Hematopoietic multipotent progenitor cell treated with erythropoietin and hydrocortisone succinate and interleukin-3 and kit ligand, for 8 days (in vitro differentiated cells): ENCODE measurements around the gene ADAM8.
"Not testable (repeated sequence)": the region's sequence is repeated elsewhere in the genome, so short reads cannot be mapped to it uniquely, and the experiment has no call there.

ENCODE experiments used
- DNase-seq: peaks from one replicate; pipeline ENCODE4 v3.0.0-alpha.2; 2015

The ADAM8 gene

DNA sequence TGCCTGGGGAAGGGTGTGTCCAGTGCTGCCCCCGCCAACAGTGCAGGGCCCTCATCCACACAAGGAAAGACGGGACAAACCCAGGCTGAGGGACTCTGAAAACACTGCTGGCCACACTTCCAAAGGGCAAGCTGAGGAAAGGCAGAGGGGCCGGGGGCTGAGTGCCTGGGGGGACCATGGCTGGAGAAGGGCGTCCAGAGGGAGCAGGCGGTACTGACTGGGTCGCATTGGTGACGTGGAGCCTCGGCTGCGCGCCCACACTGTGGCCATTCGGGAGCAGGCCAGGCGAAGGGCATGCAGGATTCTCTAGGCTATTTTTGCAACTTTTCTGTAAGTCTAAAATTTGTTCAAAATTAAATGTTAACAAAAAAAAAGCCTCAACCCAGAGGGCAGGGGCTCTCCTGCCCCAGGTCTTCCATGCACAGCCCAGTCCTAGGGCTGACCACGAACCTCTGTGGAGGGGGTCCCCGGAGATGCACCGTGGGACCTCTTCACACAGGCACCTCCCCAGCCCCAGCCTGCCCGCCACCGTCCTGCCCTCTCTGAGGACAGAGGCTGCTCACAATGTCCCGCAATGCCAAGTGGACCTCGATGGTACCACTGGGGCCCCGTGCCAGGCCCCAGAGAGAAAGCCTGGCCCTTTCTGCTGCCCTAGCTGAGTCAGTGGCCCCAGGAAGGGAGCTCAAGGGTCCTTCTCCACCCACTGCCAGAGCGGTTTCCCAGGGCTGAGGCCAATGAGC is 10.4 kb downstream of the ADAM8 start:
- no peak for DNase-seq

DNA sequence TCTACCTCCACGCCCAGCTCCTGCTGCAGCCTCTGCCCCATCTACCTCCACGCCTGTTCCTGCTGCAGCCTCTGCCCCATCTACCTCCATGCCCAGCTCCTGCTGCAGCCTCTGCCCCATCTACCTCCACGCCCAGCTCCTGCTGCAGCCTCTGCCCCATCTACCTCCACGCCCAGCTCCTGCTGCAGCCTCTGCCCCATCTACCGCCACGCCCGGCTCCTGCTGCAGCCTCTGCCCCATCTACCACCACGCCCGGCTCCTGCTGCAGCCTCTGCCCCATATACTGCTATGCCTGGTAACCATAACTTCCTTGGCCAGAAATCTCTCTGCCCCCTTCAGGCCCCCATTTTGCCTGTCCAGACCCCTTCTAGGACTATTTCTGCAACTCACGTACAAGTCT is 11.6 kb downstream of the ADAM8 start:
- DNase-seq, result not testable (repeated sequence)

DNA sequence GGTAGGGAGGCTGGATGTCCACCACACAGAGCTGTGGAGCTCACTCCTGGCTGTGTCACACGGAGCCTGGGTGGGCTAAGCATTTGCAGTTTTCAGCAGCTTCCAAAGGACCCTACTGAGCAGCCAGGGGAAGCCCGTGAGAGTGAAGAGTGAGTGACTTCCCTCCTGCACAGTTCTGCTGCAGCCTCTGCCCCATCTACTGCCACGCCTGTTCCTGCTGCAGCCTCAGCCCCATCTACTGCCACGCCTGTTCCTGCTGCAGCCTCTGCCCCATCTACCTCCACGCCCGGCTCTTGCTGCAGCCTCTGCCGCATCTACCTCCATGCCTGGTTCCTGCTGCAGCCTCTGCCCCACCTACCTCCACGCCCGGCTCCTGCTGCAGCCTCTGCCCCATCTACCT is 12.2 kb downstream of the ADAM8 start:
- no peak for DNase-seq

DNA sequence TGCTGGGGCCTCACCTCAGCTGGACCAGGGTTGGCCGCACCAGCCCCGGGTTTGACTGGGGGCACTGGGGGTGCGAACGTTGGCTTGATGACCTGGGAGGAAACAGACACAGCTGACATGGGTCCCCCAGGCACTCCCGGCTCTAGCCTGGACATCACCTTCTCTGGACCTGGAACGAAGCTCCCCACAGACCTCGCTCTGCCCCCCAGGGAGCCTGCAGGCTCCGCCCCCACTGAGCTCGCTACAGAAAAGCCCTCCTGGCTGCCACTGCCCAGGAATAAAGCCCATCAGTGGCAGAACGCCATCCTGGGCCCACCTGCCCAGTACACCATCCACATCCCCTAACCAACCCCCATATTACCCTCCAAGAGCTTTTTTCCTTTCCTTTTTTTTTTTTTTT is 13.0 kb downstream of the ADAM8 start:
- DNase-seq, result no peak

DNA sequence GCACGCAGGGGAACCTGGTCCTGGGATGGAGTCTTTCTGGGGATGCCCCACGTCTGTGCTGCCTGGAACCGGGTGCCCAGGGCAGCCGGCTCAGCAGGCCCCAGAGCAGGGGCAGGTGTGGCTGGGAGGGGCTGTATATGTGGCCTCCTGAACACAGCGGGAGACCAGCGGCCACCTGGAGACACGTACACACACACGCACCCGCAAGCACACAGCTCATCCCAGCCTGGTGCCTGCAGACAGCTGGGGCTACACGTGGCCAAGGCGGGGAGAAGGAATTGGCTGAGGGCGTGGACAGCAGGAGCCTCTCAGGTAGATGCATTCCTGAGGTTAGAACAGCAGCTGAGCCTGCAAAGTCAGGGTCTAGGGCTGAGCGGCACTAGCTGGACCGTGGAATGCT is 14.0 kb downstream of the ADAM8 start:
- DNase-seq, result no peak

DNA sequence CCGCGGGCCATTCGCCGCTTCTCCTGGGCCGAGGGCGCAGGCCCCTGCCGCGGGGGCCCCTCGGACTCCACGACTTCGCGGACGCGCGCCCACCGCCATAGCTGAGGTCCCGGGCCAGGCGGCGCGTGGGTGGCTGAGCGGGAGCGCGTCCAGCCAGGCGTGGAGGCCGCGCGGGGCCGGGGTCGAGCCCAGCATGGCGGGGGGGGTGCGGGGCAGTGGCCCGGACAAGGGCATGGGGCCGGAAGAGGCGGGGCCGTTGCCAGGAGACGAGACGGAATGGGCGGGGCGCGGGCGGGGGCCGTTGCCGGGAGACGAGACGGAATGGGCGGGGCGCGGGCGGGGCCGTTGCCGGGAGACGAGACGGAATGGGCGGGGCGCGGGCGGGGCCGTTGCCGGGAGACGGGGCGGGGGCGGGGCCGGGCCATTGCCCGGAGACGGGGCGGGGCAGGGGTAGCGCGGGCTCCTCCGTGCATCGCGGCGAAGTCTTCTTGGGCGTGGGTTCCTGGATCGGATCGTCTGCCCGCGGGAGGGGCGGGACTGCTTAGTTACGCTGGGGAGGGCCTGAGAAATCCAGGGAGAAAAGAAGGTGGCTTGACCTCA is 14.8 kb downstream of the ADAM8 start:
- DNase-seq, result peak; percentile 86

DNA sequence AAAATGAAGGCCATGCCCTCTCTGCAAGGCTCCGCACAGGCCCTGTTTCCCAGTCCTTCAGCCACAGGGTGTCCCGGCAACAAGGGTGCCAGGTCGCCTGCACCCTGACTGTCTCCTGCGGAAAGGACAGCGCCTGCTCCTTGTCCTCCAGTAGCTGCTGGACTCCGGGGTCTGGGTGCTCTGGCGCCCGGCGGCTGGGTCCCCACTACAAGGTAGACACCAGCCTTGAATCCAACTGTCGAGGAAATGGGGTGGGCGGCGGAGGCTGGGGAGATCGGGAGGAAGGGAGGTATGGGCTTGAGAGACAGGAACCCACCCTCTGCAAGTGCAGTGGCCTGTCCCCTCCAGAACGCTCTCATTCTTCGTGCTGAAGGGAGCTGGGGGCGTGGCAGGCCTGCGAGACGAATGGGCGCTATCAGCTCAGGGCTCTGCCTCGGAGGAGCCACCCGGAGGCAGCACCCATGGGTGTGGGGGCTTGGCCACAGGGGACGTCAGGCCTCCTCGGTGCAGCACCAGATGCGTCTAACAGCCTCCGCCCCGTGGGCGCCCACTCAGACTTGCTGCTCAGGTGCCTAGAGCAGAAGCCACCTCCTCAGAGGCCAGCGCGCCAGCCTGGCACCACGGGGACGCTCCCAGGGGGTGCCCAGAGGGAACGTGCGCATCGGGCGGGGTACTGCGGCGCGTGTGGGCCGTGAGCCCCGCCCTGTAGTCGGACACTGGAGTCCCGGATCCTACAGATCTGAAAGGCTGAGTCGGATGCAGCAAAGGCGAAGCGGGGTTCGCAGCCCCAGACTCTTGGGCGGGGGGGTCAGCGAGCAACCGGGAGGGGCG is 15.6 kb downstream of the ADAM8 start:
- DNase-seq, result peak; percentile 75

DNA sequence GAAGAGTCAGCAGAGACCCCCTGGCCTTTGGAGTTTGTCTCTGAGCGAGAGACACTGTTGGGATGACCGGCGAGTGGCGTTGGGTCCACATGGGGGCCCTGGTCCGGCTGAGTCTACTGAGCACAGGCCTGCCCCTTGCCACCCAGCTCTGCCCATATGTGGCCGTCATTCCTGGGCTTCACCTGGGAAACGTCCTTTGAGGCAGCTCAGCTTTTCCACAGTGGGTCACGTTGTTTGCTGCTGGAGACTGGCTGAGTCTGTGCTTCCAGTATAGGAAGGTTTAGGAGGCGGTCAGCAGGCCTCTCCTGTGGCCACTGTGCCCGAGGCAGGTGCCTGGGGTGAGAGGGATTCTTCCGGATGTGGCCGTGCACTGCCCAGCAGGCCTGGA is 17.1 kb downstream of the ADAM8 start:
- DNase-seq, result no peak

DNA sequence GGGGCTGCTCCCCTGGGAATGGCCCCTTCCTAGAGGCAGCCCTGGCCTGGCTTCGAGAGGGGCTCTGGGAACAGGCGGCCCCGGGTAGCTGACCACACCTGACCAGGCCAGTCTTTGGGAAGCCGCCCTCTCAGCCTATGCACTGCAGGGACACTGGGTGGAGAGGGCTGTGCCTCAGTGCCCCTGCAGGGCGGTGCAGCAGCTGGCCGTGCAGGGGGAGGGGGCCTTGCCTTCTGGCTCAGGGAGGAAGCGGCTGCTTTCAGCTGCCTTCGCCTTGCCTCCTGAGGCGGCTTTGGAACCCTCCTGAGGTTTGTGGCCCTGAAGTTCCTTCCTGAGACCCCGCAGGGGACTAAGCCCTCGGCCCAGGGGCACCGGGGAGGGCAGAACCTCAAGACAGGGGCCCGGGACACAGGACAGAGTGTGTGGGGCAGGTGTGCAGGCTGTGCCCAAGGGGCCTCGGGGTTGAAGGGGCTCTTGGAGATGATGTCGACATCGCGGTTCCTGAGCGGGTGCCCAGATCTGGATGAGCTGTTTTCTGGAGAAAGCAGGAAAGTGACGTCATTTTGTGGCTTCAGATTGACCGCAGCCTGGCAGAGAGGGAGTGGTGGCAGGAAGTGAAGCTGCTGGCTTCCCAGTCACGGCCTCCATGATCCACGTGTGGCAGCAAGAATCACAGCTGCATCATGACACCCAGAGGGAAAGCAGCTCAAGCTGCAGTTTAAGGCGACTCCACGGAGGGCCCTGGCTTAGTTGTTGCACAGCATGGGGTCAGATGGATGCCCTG is 17.7 kb downstream of the ADAM8 start:
- DNase-seq, result peak; percentile 84

DNA sequence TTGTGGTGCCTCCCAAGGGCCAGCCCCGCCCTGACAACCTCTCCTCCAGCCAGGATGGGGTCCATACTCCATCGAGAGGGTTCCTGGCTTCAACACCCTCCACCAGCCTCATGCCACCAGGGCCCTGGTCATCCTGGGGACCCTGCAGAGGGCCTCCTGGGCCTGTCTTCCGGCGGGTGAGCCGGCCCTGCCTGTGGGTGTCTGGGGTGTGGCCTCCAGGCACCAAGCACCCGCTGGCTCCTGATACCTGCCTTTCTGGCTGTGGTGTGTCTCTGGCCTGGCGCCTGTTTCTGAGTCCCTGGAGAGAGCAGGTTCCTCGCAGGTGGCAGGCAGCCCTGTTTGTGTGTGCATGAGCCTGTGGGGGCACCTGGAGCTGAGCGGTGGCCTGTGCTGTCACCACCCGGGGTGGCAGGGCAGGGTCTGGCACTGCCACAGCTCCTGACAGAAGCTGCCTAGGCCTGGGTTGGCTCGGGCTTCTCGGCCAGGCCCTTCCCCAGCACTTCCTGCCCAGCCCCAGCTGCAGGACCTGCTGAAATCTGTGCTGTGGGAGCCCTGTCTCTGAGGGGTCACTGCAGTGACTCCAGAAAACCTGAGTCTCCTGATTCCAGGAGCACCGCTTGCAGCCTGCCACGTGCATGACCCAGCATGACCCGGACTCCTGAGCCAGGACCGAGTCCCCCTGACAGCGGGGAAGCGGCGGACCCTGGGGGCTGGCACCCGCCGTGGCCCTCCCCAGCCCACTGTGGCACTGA is 18.4 kb downstream of the ADAM8 start:
- DNase-seq, result peak; percentile 54

DNA sequence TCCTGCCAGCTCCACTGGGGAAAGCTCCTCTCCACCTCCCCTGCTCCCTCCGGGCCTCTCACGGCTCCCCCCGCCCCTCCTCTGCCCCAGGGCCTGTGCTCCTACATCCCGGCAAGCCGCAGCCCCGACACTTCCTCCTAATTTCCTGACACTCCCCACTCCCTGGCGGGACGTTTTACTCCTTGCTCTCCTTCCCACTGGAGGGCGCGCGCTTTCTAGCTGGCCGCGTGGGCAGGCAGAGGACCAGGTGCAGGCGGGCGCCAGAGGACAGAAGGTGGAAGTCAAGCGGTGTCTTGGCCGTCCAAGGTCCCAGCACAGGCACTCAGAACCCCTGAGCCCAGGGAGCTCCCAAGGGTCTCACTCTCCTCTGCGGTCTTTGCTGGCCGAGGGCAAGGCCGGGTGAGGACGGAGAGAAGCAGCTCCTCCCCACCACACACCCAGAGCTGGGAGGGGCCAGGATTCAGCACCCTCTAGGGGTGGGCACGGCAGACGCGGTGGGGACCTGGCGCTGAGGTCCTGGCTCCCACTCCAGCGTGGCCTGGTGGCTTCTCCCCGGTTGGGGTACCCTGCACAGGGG is 19.1 kb downstream of the ADAM8 start:
- peak; percentile 66 for DNase-seq

DNA sequence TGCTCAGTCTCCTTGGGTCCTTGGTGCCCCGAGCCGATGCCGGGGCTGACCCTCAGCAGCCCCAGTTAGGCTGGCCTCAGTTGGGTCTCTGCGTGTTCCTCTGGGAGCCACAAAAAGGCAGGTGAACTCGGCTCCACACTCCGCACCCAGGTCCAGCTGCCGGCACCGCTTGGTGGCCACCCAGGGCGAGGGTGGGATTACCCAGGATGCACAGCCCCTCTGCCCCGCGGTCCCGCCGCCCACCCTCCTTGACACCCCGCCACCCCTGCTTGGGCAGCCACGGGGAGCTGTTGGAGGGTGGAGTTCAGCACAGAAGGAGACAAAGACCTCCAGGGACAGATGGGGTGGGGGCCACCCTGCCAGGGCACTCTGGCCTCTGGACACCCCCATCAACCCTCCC is 21.3 kb downstream of the ADAM8 start:
- DNase-seq, result no peak

DNA sequence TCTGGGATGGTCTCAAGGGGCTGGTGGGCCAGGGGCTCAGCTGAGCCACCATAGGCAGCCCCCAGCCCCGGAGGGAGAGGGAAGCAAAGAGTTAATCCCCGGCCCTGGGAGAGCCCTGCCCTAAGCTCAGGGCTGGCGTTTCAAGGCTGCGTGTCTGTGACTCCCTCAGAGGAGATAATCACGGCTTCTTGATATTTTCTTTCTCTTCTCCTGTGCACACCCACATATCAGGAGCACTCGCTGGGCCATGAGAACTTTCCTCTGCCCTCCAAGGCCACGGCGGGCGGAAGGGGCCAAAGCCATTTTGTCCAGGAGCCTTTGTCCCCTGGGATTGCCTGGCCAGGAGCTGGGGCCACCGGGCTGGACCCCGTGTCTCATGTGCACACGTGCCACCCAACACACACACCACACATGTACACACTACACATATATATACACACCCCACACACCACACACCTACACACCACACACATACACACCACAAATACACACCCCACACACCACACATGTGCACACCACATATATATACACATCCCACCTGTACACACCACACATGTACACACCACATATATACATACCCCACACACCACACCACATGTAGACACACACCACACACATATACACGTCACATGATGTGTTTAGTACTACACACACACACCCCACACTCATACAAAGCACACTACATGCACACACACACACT is 22.1 kb downstream of the ADAM8 start:
- DNase-seq, result peak; percentile 15

DNA sequence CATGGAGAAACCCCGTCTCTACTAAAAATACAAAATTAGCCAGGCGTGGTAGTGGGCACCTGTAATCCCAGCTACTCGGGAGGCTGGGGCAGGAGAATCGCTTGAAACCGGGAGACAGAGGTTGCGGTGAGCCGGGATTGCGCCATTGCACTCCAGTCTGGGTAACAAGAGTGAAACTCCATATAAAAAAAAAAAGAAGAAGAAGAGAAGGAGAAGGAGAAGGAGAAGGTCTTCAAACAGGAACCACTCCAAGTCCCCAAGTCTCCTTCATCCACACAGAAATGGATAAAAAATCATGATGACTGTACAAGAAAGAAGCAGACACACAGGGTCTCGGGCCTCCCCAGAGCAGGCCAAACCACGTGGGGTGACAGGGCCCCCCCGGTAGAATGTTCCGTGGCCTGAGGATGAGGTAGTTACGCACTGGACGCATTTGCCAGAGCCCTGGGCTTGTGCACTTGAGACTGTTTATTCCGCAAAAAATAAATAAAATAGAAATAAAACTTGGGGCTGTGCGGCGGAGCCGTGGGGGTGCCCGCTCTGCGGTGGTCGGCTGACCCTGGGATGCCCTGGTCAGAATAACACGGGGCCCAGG is 23.2 kb downstream of the ADAM8 start:
- no peak for DNase-seq

DNA sequence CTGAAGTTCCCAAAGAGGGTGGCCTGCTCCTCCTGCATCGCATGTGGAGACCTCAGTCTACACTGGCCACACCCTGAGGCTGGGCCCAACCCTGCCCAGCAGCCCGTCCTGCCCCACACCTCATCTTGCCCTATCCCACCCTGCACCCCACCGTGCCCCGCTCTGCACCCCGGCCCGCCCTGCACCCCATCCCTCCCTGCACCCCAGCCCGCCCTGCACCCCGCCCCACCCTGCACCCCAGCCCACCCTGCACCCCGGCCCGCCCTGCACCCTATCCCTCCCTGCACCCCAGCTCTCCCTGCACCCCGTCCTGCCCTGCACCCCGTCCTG is 24.5 kb downstream of the ADAM8 start:
- DNase-seq, result no peak

DNA sequence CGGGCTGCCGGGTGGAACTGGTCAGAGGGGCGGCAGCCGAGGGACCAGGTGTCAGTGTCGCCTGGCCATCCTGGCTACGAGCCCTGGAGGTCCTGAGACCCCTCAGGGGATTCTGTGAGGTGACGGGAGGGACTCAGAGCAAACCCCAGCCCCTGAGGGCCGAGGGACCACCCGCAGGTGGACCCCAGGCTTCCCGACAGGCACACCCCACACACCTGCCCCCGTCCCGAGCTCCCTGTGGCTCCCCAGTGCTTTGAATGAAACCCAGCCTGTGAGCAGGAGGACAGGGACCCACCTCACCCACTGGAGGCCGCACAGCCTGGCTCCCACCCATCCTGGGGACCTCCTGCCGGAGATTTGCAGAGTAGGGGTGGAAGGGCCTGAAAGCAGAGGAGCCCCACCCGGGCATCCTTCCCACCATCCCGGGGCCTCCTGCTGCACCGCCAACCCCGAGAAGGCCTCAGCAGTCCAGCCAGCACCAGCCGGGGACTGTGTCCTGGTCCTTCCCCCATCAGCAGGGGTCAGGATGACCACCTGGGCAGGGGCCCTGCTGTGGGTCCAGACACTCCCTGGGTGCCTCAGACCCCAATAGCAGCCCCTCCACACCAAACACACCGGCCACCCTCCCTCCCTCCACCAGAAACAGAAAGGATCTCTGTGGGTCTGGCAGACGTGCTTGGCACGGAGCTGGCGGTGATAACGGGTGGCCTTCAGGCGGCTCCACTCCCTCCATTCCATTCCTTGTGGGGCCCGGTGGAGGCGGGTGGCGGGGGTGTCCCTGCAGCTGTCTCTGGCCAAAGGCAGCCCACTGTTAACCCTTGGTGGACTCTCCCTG is 25.1 kb downstream of the ADAM8 start:
- peak; percentile 49 for DNase-seq

DNA sequence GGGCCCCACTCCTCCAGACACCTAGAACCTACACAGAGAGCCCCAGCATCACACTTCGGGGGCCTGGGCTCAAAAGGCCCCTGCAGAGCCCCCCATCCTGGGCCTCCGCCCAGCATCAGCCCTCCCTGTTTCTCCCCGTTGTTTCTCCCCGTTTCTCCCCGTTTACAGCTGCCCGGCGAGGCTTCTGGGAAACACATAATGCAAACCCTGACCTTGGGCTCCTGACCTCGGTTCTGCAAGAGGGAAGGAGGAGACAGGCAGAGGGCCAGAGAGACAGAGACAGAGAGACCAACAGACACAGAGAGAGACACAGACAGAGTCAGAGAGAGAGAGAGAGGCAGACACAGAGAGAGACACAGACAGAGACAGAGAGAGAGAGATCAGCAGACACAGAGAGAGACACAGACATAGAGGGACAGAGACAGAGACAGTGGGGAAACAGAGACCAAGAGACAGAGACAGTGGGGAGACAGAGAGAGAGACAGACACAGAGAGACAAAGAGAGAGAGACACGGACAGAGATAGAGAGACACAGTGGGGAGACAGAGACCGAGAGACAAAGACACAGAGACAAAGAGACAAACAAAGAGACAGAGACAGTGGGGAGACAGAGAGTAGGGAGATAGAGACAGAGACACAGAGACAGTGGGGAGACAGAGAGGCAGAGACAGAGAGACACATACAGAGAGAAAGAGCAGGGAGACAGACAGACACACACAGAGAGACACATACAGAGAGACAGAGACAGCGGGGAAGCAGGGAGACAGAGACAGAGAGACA is 26.5 kb downstream of the ADAM8 start:
- DNase-seq, result no peak

DNA sequence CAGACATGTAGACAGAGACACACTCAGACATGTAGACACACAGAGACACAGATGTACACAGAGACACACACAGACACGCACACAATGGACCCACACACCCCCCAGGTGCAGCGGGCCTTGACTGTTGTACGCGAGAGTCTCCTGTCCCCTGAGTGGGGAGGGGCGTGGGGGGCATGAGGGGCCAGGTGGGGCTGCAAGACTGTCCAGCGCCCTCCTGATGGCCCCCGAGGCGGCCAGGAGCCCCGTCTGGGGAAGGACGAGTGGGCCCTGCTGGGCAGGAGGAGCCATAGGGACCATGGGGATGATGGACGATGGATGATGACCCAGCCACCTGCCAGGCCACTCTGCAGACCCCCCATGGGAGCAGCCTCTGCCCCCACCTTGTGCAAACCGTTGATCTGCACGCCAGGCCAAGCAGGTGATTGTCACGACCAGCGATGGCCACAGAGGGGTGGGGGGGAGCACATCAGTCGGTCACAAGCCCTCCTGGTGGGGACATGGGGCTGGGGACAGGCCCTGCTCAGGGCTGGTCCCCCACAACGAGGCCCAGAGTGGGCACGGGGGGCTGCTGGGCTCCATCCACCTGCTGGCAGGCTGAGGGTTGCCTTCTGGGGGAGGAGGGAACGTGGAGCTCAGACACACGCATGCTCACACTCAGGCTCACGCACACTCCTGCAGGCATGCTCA is 27.4 kb downstream of the ADAM8 start:
- DNase-seq, result no peak

DNA sequence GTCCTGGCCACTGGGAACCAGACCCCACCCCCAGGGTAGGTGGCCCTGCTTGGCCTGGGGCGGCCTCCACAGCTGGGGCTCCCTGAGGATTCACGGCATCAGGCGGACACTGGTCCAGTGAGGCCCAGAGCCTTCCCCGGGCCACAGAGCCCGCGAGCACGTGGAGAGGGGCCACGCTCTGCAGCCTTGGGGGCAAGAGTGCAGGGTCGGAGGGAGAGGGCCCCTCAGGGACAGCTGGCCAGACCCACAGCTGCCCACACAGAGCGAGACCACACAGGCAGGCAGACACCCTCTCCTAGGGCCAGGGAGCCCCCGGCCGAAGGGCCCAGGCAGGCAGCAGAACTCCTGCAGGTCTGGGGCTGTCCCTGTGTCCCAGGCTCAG is 28.3 kb downstream of the ADAM8 start:
- no peak for DNase-seq
